Measurements from ENCODE around the gene ARMH1.

DNA sequence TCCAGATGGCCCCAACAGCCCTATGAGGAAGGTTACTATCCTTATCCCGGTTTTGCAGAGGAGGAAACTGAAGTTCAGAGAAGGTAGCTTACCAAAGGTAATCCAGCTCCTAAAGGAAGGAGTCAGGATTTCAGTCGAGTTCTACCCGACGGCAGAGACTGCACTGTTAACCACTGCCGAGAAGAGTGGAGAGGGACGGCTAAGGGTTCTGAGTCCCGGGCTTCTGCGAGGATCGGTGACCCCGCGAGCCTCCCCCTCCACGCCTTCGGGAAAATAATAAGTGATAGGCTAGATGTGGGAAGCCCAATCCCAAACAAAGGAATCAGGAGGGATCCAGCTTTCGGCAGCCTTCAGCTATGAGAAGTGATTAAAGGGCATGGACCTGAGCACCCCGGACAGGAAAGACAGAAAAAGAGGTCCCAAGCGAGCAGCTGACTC, 820 bp upstream of the ARMH1 start:
- no peak for TF ChIP-seq EZH2 (IDR thresholded peaks at IDR 0.05; ENCODE audit: low read length, unreplicated experiment)
- TF ChIP-seq, protein P1, sequence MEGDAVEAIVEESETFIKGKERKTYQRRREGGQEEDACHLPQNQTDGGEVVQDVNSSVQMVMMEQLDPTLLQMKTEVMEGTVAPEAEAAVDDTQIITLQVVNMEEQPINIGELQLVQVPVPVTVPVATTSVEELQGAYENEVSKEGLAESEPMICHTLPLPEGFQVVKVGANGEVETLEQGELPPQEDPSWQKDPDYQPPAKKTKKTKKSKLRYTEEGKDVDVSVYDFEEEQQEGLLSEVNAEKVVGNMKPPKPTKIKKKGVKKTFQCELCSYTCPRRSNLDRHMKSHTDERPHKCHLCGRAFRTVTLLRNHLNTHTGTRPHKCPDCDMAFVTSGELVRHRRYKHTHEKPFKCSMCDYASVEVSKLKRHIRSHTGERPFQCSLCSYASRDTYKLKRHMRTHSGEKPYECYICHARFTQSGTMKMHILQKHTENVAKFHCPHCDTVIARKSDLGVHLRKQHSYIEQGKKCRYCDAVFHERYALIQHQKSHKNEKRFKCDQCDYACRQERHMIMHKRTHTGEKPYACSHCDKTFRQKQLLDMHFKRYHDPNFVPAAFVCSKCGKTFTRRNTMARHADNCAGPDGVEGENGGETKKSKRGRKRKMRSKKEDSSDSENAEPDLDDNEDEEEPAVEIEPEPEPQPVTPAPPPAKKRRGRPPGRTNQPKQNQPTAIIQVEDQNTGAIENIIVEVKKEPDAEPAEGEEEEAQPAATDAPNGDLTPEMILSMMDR (conservative IDR thresholded peaks at IDR 0.05; ENCODE audit: low read depth, low read length), result no peak
- no peak for TF ChIP-seq EZH2phosphoT487 (IDR thresholded peaks at IDR 0.05; ENCODE audit: borderline replicate concordance, low read length)

Data from PC-3 (cell line).